Endodermal cell (in vitro differentiated cells): Measurements from ENCODE around the gene WNT10A. TPM values are rescaled to one million over a fixed set of nuclear protein-coding genes. Genes with fewer than 3 reads are reported as not detected.
"Not testable (repeated sequence)": the region's sequence is repeated elsewhere in the genome, so short reads cannot be mapped to it uniquely, and the experiment has no call there.

ENCODE experiments used
- DNase-seq: peaks from one replicate; pipeline ENCODE4 v3.0.0-alpha.2; 2017
- H3K27ac ChIP-seq: 2 replicates; pipeline ENCODE4 v1.5.1; 2013; ENCODE audit warnings: mild to moderate bottlenecking, low read depth, low read length, moderate library complexity
- H3K27me3 ChIP-seq: 2 replicates; pipeline ENCODE4 v1.6.1; 2013; ENCODE audit warnings: mild to moderate bottlenecking, low read length, moderate library complexity; ENCODE audit not compliant: insufficient read depth, control insufficient read depth, poor library complexity, severe bottlenecking
- H3K36me3 ChIP-seq: 2 replicates; pipeline ENCODE4 v1.7.0; 2013; ENCODE audit warnings: mild to moderate bottlenecking, low read length, moderate library complexity; ENCODE audit not compliant: control insufficient read depth, insufficient read depth
- H3K4me1 ChIP-seq: one replicate; pipeline ENCODE4 v1.7.0; 2013; ENCODE audit warnings: low read length; ENCODE audit not compliant: control insufficient read depth, insufficient read depth
- H3K4me3 ChIP-seq: 2 replicates; pipeline ENCODE4 v1.5.1; 2013; ENCODE audit warnings: mild to moderate bottlenecking, low read length, moderate library complexity
- H3K9ac ChIP-seq: 2 replicates; pipeline ENCODE4 v1.6.1; 2013; ENCODE audit warnings: mild to moderate bottlenecking, low read length, moderate library complexity; ENCODE audit not compliant: poor library complexity, severe bottlenecking; ENCODE audit errors: extremely low read depth
- H3K9me3 ChIP-seq: 2 replicates; pipeline ENCODE4 v1.6.1; 2013; ENCODE audit warnings: mild to moderate bottlenecking, low read length, moderate library complexity; ENCODE audit not compliant: control insufficient read depth
- H3K27ac Mint-ChIP-seq: 2 replicates; pipeline ENCODE4 v1.8.0; 2020; ENCODE audit warnings: mixed read lengths
- H3K27me3 Mint-ChIP-seq: 2 replicates; pipeline ENCODE4 v1.8.0; 2021; ENCODE audit warnings: mild to moderate bottlenecking, mixed read lengths; ENCODE audit not compliant: insufficient read depth
- H3K36me3 Mint-ChIP-seq: 2 replicates; pipeline ENCODE4 v1.8.0; 2020; ENCODE audit warnings: low read depth, mixed read lengths
- H3K4me1 Mint-ChIP-seq: 2 replicates; pipeline ENCODE4 v1.8.0; 2020; ENCODE audit warnings: mixed read lengths
- H3K4me3 Mint-ChIP-seq: 2 replicates; pipeline ENCODE4 v1.8.0; 2020; ENCODE audit warnings: mild to moderate bottlenecking, moderate library complexity, mixed read lengths
- H3K9me3 Mint-ChIP-seq: 2 replicates; pipeline ENCODE4 v1.8.0; 2020; ENCODE audit warnings: mild to moderate bottlenecking, mixed read lengths
- WGBS, 2 experiments: methylation state at CpG; one replicate each; pipeline versions ENCODE4 v1.1.5 to v1.1.7; 2013; ENCODE audit warnings: missing lambda C conversion rate in 2 of 2, mixed read lengths in 1 of 2; ENCODE audit not compliant: insufficient coverage in 1 of 2, insufficient read length in 1 of 2; 5-methylcytosine and 5-hydroxymethylcytosine counted together
- total RNA-seq, 2 donors: library from RNA; stranded (reverse); fragmentation: NEBNext Ultra II Directional in 1 of 2; extraction: Animal tissue kit (Norgen Biotek cat#: 25700) in 1 of 2; gene quantifications; 2 replicates in 1 of 2; 3 replicates in 1 of 2; pipeline ENCODE4 v1.2.1, GENCODE V29; 2021
- TF ChIP-seq, protein P1 (sequence below): fragments of 200-600 bp; sonication (generic); conservative IDR thresholded peaks from 2 replicates; pipeline ENCODE4 v1.5.0; 2021; ENCODE audit warnings: antibody characterized with exemption, mild to moderate bottlenecking

WNT10A gene
- total RNA-seq, 2 donors from 2014 or later, result not detected

DNA sequence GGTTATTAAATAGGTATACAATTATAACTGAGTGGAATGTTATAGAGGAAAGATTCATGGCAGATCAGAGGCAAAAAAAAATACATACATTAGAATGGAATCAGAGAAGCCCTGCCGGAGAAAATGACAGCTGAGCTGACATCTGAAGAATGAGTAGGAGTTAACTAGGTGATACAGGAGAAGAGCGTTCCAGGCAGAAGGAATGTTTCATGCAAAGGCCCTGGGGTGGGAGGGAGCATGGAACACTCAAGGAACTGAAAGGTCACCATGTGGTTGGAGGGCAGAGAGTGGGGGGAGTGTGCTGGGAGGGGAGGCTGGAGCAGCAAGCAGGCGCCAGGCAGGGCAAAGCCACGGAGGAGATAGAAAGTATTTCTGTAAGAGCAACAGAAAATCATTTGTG lies 47.2 kb downstream of the WNT10A start:
- Histone ChIP-seq H3K4me1 (no peaks in the 10 kb centered on the region), H3K4me3 (no peak overlapping the region), H3K9me3 (peaks cover 11% of the 10 kb centered on the region), H3K27ac (no peak overlapping the region), H3K27me3 (no peaks in the 10 kb centered on the region), H3K9ac (no peak overlapping the region), H3K36me3 (no peaks in the 10 kb centered on the region)
- Mint-ChIP-seq H3K4me1 (no peaks in the 10 kb centered on the region), H3K36me3 (peaks cover 4% of the 10 kb centered on the region), H3K4me3 (no peak overlapping the region), H3K27me3 (peaks cover 27% of the 10 kb centered on the region), H3K27ac (no peak overlapping the region), H3K9me3 (peaks cover 45% of the 10 kb centered on the region)
- DNase-seq, result no peak
- TF ChIP-seq, protein P1, sequence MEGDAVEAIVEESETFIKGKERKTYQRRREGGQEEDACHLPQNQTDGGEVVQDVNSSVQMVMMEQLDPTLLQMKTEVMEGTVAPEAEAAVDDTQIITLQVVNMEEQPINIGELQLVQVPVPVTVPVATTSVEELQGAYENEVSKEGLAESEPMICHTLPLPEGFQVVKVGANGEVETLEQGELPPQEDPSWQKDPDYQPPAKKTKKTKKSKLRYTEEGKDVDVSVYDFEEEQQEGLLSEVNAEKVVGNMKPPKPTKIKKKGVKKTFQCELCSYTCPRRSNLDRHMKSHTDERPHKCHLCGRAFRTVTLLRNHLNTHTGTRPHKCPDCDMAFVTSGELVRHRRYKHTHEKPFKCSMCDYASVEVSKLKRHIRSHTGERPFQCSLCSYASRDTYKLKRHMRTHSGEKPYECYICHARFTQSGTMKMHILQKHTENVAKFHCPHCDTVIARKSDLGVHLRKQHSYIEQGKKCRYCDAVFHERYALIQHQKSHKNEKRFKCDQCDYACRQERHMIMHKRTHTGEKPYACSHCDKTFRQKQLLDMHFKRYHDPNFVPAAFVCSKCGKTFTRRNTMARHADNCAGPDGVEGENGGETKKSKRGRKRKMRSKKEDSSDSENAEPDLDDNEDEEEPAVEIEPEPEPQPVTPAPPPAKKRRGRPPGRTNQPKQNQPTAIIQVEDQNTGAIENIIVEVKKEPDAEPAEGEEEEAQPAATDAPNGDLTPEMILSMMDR, result no peak
- WGBS, 2 experiments, result 74 to 88% methylated on average over 3 to 4 of the region's 4 CpGs

DNA sequence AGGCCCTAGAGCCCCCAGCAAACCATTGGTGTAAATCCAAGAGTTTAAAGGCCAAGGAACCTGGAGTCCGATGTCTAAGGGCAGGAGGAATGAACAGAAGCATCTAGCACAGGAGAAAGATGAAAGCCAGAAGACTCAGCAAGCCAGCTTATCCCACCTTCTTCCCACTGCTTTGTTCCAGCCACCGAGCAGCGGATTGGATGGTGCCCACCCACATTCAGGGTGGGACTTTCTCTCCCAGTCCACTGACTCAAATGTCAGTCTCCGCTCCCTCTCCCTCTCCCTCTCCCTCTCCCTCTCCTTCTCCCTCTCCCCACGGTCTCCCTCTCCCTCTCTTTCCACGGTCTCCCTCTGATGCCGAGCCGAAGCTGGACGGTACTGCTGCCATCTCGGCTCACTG lies 49.8 kb downstream of the WNT10A start:
- DNase-seq, H3K36me3 Mint-ChIP-seq, H3K4me3 ChIP-seq, H3K4me1 Mint-ChIP-seq, H3K4me1 ChIP-seq, H3K9me3 ChIP-seq, H3K9ac ChIP-seq, H3K27ac Mint-ChIP-seq, H3K4me3 Mint-ChIP-seq, H3K27ac ChIP-seq, H3K36me3 ChIP-seq: not testable (repeated sequence)
- peaks cover 18% of the 10 kb centered on the region for H3K27me3 ChIP-seq
- 72 to 89% methylated on average over 3 to 4 of the region's 10 CpGs for WGBS, 2 experiments
- H3K9me3 Mint-ChIP-seq, result peaks cover 27% of the 10 kb centered on the region
- H3K27me3 Mint-ChIP-seq, result peaks cover 49% of the 10 kb centered on the region

DNA sequence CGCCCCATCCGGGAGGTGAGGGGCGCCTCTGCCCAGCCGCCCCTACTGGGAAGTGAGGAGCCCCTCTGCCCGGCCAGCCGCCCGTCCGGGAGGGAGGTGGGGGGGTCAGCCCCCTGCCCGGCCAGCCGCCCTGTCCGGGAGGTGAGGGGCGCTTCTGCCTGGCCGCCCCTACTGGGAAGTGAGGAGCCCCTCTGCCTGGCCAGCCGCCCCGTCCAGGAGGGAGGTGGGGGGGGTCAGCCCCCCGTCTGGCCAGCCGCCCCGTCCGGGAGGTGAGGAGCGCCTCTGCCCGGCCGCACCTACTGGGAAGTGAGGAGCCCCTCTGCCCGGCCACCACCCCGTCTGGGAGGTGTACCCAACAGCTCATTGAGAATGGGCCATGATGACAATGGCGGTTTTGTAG lies 51.1 kb downstream of the WNT10A start:
- Mint-ChIP-seq H3K27me3 (peaks cover 61% of the 10 kb centered on the region), H3K9me3 (peaks cover 27% of the 10 kb centered on the region)
- not testable (repeated sequence) for H3K9me3 ChIP-seq, H3K4me3 Mint-ChIP-seq, H3K36me3 ChIP-seq, H3K4me1 Mint-ChIP-seq, H3K36me3 Mint-ChIP-seq, H3K4me1 ChIP-seq, H3K9ac ChIP-seq, DNase-seq, H3K4me3 ChIP-seq, H3K27ac ChIP-seq, H3K27ac Mint-ChIP-seq
- H3K27me3 ChIP-seq, result peaks cover 30% of the 10 kb centered on the region
- WGBS, 2 experiments, result 89% methylated on average over 13 of the region's 25 CpGs; no CpG with 5 or more reads in 1 of the 2 experiments

Other genes with a start within 250 kb of the WNT10A start
- gene ZNF142, start 221.2 kb upstream of the WNT10A start, total RNA-seq, result 10 to 100 TPM; 27.8 to 31.5 TPM
- 10 to 100 TPM; 24.0 to 31.5 TPM for gene BCS1L, start 221.2 kb upstream of the WNT10A start, total RNA-seq
- gene RNF25, start 208.8 kb upstream of the WNT10A start, total RNA-seq, result 10 to 100 TPM; 24.5 to 32.1 TPM
- gene STK36, start 208.8 kb upstream of the WNT10A start, total RNA-seq, result 10 to 100 TPM; 73.5 to 87.4 TPM
- 10 to 100 TPM; 96.5 to 99.0 TPM for gene TTLL4, start 170.0 kb upstream of the WNT10A start, total RNA-seq
- gene CYP27A1, start 98.7 kb upstream of the WNT10A start, total RNA-seq, result 10 to 100 TPM; 32.8 to 53.7 TPM
- not detected for gene PRKAG3, start 49.0 kb upstream of the WNT10A start, total RNA-seq
- gene WNT6, start 21.0 kb upstream of the WNT10A start, total RNA-seq, result not detected
- gene CDK5R2, start 78.8 kb downstream of the WNT10A start, total RNA-seq, result under 1 TPM; 0.81 to 0.95 TPM
- gene FEV, start 104.3 kb downstream of the WNT10A start, total RNA-seq, result not detected
- 1 to 10 TPM; 2.6 to 3.5 TPM for gene CRYBA2, start 112.6 kb downstream of the WNT10A start, total RNA-seq
- 1 to 10 TPM in 1 of 2 donors, under 1 TPM in 1; 0.84 to 1.5 TPM for gene CFAP65, start 160.7 kb downstream of the WNT10A start, total RNA-seq
- gene IHH, start 180.1 kb downstream of the WNT10A start, total RNA-seq, result 10 to 100 TPM in 1 of 2 donors, 1 to 10 TPM in 1; 2.1 to 10.3 TPM